GM19193 (cell line): ENCODE measurements around the gene SMAD3.

Source experiments
- POLR2A ChIP-seq: IDR thresholded peaks from 4 replicates; pipeline ENCODE4 v1.6.1; 2011; ENCODE audit not compliant: insufficient read depth, insufficient read length; ENCODE audit errors: extremely low read depth

Gene SMAD3

DNA sequence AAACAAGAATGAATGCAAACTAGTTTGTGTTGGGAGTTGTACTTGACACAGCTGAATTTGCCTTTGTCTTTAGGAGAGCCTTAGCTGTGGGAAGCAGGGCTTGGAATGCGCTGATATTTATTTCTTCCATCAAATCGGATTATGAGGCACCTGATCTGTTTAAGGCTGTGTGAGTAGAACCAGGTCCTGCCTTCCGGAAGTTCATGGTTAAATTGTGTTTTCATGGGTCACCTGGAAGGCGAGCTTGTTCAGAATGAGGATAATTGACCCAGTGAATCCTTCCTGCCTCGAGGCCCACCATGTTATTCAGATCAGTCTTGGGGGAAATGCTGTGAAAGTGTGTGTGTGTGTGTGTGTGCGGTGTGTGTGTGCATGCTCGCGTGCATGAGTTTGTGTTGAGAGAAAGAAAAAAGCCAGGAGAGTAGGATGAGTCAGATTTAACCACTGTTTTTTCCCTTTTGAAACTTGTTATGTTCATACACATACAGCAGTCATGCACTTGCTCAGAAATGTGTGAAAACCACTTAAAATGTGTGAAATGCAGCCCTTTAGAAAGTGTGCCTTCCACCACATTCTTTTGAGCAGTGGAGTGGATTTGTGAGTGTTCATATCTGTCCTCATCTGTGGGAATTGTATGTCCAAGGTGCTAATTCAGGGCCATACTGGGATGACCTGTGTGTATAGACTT, 36.7 kb downstream of the SMAD3 start:
- TF ChIP-seq POLR2A, result no peak

DNA sequence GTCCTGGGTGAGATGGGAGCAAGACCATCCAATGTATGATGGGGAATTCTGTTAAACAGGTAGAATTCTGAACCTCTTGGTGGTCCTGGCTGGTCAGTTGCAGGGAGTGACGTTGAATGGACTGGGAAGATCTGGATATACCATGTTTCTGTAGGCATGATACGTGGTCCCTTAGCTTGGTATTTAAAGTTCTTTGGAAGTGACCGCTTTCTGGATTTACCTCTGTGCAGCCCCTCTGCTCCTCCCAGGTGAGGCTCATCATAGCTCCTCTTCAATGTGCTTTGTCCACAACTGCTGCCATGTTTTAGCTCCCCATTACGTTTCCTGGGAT, 37.2 kb downstream of the SMAD3 start:
- no peak for TF ChIP-seq POLR2A

DNA sequence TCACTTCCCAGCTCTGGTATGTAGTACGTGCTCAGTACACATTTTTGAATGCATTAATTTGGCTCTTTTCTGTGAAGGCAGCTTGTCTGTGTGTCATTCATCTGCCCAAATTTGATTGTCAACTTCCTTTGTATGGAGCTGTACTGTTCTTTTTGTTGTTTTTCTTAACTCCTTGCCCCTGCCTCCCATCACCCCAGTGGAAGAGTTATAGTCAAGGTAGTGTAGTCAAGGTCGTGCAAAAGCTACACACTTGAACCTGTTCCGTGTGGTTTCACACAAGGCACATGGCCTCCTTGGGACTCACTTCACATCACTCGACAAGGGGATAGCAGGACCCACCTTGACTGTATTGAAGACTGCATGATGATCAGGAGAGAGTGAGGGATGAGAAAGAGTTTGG, 37.6 kb downstream of the SMAD3 start:
- no peak for TF ChIP-seq POLR2A

DNA sequence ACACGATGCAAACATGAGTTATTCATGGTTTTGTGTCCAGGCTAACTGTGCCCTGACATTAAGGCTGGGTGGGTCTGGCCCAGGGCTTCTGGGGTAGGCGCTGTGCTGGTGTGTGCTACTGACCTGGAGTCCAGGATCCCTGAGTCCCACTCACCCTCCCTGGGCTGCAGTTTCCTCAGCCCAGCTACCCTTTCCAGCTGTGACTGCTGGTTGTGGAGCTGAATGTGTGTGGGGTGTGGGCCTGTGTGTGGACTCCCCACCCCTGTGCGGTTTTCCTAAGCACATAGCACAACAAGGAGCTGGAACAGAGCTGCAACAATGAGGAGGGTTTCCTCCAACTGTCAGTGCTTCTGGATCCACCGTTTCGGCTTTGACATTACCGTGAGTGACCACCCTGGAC, 38.0 kb downstream of the SMAD3 start:
- no peak for TF ChIP-seq POLR2A

DNA sequence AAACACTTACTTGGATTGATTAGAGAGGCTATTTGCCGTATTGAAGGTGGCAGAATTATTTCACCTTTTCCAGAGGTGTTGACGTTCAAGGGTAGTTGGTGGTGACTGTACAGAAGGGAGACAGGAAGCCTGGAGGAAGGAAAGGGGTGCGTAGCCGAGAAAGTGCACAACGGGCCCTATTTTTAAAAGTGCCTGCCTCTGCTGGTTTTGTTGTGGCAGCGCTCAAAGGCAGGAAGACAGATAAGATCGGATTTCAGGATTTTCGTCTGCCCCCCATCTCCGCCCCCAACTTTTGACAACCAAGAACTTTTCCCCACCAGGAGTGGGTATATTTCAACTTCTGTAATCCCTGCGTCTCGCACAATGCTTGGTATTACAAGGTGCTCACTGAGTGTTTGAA, 38.5 kb downstream of the SMAD3 start:
- no peak for TF ChIP-seq POLR2A

DNA sequence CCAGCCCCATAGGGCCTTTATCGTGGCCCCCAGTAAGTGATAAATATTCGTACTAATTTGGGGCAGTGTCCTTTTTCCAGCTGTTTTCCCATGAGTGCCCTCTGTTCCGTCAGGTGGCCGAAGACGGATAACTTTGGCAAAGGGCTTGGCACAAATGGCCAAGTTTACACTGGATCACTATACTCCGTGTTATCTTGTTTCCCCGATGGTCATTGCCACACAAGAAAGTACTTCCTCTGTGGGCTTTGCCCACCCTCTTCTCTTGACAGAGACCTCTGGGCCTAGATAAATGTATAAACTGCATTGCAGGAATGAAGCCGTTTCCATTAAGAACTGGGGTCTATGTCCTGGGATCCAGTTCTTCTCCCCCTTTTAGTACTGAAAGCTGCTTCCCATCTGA, 39.1 kb downstream of the SMAD3 start:
- no peak for TF ChIP-seq POLR2A

DNA sequence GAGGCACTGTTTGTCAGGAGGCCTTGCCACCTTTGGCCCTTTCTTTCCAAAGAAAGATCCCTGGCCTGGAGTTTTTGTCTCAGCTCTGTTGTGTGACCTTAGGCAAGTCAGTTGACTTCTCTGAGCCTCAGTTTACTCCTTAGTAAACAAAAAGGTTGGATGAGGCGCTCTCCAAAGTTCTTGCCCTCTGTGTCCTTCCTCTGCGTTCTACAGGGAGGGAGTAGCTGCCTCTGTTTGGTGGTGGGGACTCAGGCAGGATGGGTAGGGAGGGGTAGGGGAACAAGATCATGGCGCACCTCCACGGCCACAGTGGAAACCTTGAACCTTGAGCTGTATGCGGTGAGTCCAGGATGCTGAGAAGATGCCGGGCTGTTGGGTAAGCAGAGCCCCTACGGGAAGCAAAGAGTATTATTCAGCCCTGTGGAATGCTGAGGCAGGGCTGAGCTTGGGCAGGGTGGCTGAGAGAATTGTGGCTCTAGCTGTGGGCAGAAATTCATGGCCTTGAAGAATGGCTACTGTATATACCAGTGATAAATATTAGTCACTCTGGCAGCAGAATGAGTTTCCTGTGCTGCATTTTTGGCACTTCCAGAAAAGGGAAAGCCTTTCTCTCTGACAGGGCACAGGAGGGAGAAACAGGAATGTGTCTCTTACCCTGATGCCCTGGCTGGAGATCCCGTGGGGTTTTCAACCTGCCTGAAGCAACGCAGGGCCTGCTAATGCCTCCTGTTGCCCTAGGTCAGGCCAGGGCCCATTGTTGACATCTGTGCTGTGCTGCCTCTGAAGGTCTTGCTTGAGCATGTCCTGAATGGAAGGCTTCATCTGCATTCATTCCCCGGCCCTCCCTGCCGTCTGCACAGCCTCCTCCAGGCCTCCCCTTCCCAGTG, 39.9 kb downstream of the SMAD3 start:
- no peak for TF ChIP-seq POLR2A

DNA sequence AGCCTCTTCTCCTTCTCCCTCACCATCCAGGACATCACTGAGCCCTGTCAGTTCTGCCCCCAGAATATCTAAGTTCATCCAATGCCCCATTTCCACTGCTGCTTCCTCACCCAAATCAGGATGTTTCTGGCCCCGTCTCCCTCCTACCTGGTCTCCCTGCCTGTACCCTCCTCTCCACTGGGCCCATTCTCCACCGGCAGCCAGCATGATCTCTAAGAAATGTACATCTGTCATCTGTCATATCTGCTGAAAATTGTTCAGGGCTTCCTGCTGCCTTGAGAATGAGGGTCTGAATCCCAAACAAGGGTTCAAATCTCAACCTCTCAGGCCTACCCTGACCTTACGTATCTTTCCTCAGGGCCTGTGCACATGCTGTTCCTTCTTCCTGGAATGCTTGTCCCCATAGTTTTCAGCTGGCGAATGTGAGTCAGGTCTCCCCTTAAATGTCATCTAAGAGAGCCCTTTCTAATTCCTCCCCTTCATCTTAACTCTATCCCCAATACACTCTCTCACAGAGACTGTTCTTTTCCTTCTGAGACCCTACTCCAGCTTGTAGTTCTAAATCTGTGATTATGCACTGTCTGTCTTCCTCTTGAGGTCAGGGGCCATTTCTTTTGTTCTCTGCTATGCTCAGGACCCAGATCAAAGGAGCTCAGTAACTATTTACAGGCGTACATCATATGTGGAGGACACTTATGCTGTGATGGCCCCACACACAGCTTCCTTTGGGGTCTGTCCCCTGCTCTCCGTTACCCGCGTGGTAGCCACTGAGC, 40.8 kb downstream of the SMAD3 start:
- no peak for TF ChIP-seq POLR2A

DNA sequence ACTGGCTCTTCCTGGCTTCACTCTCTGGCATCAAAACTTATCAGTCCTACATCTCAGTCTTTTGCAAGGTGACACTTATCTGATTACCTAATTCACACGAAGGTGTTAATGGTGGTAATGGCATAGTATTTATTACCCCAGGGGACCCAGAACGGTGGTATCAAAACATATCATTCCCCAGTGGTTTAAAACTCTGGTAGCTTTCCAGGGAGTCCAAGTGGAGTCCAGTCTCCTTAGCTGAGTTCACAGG, 41.3 kb downstream of the SMAD3 start:
- no peak for TF ChIP-seq POLR2A

DNA sequence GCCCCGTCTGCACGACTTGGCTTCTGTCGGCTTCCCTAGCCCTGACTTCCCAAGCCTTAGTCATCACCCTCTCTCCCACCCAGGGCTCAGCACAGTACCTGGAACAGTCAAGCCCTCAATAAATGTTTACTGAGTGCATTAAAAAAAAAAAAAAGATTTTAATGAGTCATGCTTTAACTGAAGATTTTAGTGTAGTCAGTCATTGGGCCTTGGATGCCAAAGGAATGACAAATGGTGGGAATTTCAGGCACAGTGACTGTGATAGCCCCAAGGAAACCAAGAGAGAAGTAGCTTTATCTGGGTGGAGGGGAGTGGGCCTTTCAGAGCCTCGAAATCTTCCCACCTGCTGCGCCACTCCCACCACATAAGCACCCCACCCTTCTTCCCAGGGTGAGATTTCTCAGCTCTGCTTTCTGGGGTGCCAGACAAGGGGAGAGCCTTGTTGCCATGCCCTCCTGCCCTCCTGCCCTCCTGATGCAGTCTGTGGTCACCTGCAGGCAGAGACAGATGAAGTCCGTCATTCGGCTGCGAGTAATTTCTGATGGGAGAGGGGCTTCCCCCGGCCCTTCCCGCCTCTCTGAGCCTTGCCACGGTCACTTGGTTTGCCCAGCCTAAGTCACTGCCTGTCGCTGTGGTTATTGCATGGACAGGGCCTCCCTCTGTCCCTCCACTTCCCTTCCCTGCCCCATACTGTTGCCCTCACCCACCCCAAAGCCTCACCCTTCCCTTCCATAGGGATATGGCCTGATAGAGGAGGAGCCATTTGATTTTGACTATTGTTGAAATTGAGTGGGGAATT, 41.8 kb downstream of the SMAD3 start:
- TF ChIP-seq POLR2A, result no peak

DNA sequence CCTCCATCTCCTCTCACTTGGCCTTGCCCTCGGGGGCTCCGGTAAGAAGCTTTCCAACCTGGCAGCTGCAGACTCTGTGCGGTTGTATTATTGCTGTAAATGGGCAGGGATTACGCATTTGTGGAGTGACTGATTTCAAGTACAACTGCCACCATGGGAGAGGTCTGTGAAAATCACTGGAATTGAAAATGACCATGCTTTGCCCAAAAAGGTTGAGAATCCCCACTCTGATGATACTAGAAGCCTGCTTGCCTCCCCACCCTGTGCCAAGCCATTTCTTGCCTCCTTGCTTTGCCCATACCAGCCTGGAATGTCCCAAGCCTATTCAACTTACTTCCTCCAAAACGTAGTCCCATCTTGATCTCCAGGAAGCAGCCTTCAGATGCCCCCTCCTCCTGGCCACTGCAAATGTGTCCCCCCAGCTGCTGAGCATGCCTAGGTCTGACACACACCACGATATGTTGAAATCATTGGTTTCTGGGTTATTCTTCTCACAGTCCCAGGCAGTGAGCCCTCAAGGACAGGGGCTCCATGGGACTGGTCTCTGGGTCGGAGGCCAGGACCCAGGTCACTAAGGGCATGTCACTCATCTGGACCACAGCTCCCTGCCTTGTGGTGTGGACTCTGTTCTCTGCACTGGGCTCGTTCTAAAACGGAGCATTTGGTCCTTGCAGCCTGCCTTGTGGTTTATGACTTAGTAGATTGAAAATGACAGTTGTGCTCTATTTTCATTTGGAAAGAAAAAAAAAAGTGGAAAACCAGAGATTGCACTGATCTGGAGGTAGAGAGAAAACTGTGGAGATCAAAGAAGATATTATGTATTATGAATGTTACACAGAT, 42.9 kb downstream of the SMAD3 start:
- TF ChIP-seq POLR2A, result no peak

DNA sequence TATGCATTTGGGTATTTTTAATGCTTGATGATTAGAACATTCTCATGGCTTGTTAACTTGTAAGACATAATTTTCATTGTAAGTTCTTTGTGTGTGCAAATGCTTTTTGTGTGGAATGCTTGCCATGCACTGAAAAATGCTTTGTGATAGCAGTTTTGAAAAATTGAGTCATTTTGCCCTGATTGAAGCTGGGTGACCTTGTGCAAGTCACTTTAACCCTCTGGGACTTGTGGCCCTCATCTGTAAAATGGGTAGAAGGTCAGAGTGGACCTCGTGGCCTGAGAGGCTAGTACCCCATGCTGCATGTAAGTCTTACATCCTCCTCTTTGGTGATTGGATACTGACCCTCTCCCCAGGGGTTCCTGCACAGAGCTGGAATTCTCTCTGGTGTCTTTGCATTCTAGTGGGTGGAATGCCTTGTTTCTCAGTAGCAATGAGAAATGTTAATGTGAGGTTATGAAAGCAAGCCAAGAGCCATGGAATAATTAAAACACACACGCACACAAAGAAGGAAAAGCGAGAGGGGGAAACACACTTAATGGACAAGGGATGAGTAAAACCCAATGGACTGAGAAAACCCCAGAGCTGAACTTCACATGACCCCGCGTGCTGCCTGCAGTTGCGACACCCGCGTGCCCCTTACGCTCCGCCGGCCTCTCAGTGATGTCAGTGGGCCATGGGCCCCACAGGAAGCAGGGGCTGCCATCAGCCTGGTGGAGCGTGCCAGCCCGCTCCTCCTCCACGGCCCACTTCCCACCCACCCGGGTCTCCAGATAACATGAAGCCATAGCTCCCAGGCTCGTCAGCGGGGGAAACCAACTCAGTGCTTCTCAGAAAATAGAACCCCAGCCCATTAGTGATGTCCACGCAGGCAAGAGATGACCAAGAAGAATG, 44.0 kb downstream of the SMAD3 start:
- TF ChIP-seq POLR2A, result no peak

DNA sequence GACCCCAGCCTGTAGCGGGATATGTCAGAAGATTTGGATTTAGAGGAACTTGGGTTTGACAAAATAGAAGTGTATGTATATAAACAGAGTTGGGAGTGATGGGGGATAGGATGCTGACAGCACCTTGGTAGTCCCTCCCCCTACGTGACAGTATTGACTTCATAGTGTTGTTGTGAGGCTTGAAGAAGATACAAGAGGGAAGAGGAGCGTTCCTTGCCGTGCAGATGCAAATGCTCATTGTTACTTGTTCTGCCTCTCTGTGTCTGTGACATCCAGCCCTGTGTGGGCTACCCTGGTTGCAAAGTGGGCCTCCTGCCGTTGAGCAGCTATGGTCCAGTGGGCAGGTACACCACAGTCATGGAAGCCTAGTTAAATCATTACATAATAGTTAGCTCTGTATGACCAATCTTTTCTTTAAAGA, 45.0 kb downstream of the SMAD3 start:
- TF ChIP-seq POLR2A, result no peak
